ENCODE measurements around the gene ASB8.

ASB8 gene

DNA sequence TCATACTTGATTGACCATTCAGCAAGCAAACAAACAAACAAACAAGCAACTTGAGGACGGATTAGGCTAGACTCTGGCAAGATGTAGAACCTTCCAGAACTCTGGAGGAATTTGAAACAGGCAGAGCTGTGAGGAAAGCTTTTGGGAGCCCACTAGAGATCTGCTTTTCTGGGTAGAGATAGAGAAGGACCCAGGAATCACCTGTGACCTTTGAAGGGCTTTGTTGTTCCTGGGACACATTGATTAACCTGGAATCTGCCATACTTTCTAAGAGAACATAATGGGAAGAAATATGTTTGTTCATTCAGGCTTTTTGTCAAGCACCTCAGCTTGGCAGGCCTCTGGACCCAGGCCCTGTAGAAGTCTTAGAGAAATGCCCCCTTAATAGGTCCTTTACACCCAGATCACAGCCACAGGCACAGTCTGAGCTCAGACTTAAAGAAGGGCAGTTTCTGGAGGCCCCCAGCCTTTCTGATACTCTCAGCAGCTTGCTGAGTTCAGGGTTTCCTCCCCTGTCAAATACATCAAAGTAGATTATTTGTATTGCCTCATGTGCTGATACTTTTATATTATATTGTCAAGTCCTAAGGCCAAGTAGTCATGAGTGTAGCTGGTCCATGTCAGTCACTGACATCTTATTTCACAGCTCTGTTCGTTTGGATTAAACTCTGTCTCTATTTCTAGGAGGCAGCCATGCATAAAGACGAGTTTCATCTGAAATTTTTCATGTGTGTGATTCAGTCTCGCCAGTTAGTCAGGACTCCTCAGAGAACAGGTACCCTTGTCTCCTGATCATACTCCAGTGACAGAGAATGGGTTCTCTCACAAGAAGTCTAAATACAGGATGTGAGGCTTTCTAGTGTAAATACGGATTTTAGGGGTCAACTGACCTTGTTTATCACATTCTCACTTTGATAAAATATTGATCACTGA lies 50.4 kb downstream of the ASB8 start:
- no peak overlapping the region for H3K9ac ChIP-seq (ENCODE audit: low read length)
- peaks cover 15% of the 10 kb centered on the region for H3K4me1 ChIP-seq (ENCODE audit: control insufficient read depth, insufficient read depth, low read length)
- no peaks in the 10 kb centered on the region for H3K27me3 ChIP-seq (ENCODE audit: control insufficient read depth, insufficient read depth, low read length)
- H3K36me3 ChIP-seq (ENCODE audit: control insufficient read depth, insufficient read depth, low read length), result no peaks in the 10 kb centered on the region
- peak overlapping the region; percentile 98 for H3K4me3 ChIP-seq (ENCODE audit: low read length)
- H3K27ac ChIP-seq (ENCODE audit: low read depth, low read length), result peak overlapping the region; percentile 98

DNA sequence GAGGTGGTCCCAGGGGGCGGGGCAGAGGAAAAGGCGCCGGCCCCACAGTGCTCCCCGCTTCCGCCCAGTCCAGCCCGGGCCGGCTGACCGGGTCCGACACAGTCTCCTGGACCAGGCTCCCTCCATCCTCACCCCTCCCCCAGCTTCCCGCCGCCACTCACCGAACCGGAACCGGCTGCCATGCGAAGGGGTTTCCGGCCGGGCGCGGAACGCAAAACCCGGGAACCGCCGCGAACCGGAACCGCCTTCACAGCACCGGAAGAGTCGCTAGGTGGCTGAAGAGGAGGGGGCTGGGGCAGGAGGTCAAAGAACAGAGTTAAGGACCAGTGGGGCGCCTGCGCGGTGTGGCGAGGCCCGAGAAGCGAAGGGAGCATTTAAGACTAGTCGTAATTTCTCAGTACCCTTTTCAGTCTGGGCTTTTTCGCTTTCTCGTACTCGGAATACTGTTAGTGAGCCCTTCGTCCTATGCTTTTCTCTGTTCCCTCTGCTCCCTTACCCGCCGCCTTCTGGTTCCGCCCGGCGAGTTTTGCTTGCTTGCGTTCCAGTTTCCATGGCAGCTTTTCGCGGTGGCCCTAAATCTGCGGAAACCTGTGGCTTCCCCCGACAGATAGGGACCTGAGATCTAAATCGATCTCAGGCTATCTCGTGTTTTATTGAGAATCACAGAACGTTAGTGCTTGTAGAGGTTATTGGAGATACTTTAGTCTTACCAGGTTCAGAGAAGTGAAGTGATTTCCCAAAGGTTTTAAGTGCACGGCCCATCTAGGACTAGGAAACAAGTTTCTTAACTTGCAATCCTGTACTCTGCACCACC lies 51.2 kb downstream of the ASB8 start, which contains the start of gene SENP1:
SENP1 (minus strand) TSS at position 213 of the 814 bp plus-strand sequence. CDS start 4,607 bp downstream, outside the sequence.
- H3K27me3 ChIP-seq (ENCODE audit: control insufficient read depth, insufficient read depth, low read length), result no peaks in the 10 kb centered on the region
- peak within 1 kb of the TSS; percentile 94 for H3K9ac ChIP-seq (ENCODE audit: low read length)
- peaks cover 15% of the 10 kb centered on the region for H3K4me1 ChIP-seq (ENCODE audit: control insufficient read depth, insufficient read depth, low read length)
- no peaks in the 10 kb centered on the region for H3K36me3 ChIP-seq (ENCODE audit: control insufficient read depth, insufficient read depth, low read length)
- H3K27ac ChIP-seq (ENCODE audit: low read depth, low read length), result peak within 1 kb of the TSS; percentile 98
- peak within 1 kb of the TSS; percentile 98 for H3K4me3 ChIP-seq (ENCODE audit: low read length)

DNA sequence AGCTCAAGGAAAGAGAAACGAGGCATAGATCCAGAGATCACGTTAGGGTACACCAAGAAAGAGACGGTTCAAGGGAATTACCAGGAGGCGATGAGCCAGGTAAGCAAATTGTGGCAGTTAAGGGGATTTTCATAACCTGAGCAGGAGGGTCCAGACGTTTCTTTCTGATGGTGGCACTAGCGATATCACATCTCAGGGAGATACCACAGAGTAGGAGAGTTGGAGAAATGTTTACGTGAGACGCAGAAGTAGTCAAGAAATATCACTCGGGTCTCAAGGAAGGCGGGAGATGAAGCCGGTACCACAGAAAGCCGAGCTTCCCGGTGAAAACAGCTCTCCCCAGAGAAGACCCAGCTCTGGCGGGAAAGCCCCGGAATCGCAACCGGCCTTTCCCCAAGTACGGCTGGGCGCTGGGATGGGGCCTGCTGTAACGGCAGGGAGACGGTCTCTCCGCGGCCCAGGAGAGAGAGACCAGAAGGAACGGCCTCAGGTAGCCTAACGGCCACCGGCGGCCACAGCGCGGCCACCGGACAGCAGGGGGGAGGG lies 51.9 kb downstream of the ASB8 start:
- no peaks in the 10 kb centered on the region for H3K27me3 ChIP-seq (ENCODE audit: control insufficient read depth, insufficient read depth, low read length)

DNA sequence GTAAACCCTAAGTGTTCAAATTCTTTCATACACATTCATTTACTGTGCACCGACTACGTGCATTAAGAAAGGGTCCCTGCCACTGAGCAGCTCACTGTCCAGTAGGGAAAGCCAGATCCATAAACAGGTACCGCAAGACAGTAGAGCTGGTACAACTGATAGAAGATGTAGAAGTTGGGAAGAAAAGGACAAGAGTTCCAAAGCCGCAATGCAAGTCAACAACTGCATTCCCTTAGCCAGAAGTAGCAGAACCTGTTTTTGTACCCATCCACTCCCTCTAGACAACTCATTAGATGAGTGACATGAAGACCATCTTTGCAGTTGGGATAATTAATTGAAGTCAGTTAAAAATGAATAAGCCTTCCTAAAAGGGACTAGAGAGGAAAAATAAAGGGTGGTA lies 52.8 kb downstream of the ASB8 start:
- Histone ChIP-seq H3K27ac (ENCODE audit: low read depth, low read length) (no peak overlapping the region), H3K4me1 (ENCODE audit: control insufficient read depth, insufficient read depth, low read length) (peaks cover 15% of the 10 kb centered on the region), H3K27me3 (ENCODE audit: control insufficient read depth, insufficient read depth, low read length) (no peaks in the 10 kb centered on the region), H3K9ac (ENCODE audit: low read length) (no peak overlapping the region), H3K4me3 (ENCODE audit: low read length) (peak overlapping the region; percentile 43), H3K36me3 (ENCODE audit: control insufficient read depth, insufficient read depth, low read length) (no peaks in the 10 kb centered on the region)

More for the DNA sequence above, 51.9 kb downstream of the ASB8 start:
- H3K9ac ChIP-seq (ENCODE audit: low read length), result peak overlapping the region; percentile 94
- peaks cover 15% of the 10 kb centered on the region for H3K4me1 ChIP-seq (ENCODE audit: control insufficient read depth, insufficient read depth, low read length)
- peak overlapping the region; percentile 98 for H3K4me3 ChIP-seq (ENCODE audit: low read length)
- no peaks in the 10 kb centered on the region for H3K36me3 ChIP-seq (ENCODE audit: control insufficient read depth, insufficient read depth, low read length)
- peak overlapping the region; percentile 98 for H3K27ac ChIP-seq (ENCODE audit: low read depth, low read length)
